GM13976 (cell line): ENCODE measurements around the gene CEP104.

Source experiments
- DNase-seq: peaks from one replicate; pipeline ENCODE4 v3.0.0; 2012; ENCODE audit warnings: low spot score
- in situ Hi-C: fragments of 300-500 bp; cut with MboI; formaldehyde crosslinking; loops from one replicate; pipeline ENCODE4 v1.12.0; 2022; ENCODE audit warnings: low sequenced_read_pairs, mixed read lengths, inconsistent platforms; ENCODE audit not compliant: unreplicated experiment
- TF ChIP-seq, protein P1 (sequence below): IDR thresholded peaks from 2 replicates; pipeline ENCODE4 v1.5.1; 2012; ENCODE audit warnings: borderline replicate concordance, mild to moderate bottlenecking; ENCODE audit not compliant: insufficient read depth; ENCODE audit errors: extremely low read depth, missing control alignments, control extremely low read depth

The CEP104 gene

DNA sequence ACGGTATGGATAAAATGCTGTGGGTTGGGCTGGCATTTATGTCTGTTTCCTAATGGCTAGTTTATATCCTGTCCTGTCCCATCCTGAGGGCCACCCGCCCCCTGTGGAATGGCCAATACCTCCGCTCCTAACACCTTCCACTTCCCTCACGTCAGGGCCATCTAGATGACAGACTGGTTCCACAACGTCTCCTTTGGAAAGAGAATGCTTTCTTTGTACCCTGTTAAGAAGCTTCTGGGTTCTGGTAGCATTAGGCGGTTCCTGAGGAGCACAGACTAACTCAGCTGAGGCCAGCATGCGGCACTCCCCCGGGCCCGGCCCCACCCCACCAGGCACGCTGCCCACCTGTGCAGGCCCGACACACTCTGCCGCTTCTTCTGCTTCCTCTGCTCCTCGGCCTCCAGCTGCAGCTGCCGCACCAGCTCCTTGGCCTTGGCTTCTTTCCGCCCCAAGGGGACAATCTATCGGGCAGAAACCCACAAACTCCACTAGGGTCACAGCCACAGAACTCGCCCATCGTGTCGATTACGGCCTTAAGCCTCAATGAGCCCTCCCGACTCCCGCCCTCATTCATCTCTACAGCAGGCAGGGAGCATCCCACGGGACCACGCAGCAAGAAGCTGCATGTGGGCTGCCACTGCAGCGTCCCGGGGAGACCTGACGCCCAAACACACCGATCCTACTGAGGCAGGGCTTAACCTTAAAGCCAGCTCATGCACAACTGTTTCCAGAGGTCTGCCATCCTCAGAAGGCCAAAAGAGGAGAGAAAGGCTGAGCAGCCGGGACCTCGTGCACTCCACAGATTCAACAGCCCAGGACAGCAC lies 73.1 kb downstream of the CEP104 start:
- in situ Hi-C loops: no loop called here
- no peak for DNase-seq
- TF ChIP-seq, protein P1, sequence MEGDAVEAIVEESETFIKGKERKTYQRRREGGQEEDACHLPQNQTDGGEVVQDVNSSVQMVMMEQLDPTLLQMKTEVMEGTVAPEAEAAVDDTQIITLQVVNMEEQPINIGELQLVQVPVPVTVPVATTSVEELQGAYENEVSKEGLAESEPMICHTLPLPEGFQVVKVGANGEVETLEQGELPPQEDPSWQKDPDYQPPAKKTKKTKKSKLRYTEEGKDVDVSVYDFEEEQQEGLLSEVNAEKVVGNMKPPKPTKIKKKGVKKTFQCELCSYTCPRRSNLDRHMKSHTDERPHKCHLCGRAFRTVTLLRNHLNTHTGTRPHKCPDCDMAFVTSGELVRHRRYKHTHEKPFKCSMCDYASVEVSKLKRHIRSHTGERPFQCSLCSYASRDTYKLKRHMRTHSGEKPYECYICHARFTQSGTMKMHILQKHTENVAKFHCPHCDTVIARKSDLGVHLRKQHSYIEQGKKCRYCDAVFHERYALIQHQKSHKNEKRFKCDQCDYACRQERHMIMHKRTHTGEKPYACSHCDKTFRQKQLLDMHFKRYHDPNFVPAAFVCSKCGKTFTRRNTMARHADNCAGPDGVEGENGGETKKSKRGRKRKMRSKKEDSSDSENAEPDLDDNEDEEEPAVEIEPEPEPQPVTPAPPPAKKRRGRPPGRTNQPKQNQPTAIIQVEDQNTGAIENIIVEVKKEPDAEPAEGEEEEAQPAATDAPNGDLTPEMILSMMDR: no peak

DNA sequence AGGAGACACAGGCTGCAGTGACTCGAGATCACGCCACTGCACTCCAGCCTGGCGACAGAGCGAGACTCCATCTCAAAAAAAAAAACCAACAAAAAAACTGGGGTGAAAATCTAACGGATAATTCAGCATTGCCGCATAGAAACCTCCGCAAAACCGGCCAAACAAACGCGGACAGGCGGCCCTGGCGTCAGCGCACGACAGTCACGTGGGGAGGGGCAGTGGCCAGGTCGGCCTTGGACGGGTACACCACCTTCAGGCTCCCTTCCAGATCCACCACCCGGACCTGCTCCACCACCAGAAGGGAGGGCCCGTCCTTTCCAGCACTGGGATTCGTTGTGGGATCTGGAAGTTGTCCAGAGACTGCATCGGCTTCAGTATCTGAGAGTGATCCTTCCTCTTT lies 76.1 kb downstream of the CEP104 start:
- TF ChIP-seq, protein P1: no peak
- DNase-seq: no peak
- in situ Hi-C loops: no loop called here

DNA sequence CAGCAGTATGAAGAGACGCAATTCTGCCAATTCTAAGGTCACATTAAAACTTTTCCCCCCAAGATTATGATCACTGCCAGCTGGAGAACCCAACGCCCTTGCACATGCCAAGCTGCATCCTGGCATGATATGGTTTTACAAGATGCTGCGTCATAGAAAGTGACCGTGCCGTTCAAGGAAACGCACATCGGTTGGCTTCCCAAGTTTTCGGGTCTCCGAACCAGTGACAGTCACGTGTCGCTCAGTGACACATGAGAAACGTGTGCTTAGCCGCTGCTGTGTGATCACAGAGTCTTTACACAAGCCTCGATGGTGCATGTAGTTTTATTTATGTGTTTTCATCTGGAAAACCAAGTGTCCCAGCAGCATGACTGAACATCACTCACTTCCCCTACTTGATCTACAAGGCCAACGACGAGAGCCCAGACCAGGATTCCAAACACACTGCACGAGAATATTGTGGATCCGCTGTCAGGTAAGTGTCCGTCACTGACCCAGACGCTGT lies 77.0 kb downstream of the CEP104 start:
- TF ChIP-seq, protein P1: no peak
- DNase-seq: no peak
- in situ Hi-C loops: no loop called here

DNA sequence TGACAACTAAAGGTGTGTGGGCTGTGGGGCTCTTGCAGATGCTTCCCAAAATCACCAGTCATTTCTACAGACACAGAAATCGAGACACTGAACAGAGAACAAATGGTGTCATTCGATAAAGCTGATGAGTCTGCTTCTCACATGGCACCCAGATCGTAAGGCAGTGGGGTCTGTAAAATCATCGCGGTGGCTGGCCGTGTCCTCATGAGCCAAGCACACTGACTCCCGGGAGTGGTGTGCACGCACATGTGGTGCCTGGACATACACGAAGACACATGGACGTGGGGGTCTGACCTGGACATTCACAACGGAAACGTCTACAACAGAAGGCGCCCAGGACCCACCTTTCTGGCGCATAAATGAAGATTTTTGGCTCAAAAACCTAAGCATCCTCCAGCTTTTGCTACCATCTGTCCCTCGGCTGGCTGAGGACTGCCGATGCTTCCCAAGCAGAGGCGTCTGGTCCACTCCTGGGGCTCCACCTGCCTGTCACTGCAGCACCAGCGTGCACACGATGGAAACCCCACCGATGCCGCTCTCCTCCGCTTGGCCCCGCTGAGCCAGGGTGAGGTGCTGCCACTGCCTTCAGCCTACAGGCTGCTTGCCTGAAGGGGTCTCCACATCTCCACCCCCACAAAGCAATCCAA lies 77.6 kb downstream of the CEP104 start:
- no peak for DNase-seq
- TF ChIP-seq, protein P1: no peak
- in situ Hi-C loops: no loop called here

DNA sequence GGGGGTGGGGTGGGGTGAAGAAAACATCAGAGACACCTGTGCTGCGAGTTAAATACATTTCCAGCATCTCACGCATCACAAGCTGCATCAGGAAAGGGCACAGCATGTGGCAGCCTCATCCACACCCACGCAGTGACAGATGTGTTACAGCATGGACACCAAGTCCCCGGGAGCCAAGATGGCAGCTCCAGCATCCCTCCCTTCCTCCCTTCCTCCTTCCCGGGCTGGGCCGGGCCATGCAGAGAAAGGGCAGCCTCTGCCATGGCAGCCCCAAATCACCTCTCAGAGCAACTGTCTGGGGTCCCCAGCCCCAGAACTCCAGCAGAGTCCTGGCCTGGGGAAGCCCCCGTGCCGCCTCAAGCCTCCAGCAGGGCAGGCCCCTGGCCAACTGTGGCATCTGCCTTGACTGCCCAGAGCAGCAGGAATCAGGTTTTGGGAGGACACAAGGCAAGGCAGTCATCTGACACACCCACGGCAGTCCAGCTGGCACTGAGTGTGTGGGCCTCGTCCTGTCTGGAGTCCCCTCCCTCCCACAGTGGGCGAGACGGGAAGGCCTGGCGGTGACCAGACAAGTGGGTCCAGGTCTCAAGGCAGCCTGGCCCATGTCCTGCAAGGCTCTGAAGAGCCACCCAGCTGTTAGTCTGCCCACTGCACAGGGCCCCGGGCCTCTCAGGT lies 78.3 kb downstream of the CEP104 start:
- no peak for DNase-seq
- TF ChIP-seq, protein P1: no peak
- in situ Hi-C loops: no loop called here
